CD8-positive, alpha-beta memory T cell (primary cell): ENCODE data around the gene UBE3B. TPM values are rescaled to one million over a fixed set of nuclear protein-coding genes. Genes with fewer than 3 reads are reported as not detected.
"Not testable (repeated sequence)": the region's sequence is repeated elsewhere in the genome, so short reads cannot be mapped to it uniquely, and the experiment has no call there.

Experiments
- CTCF ChIA-PET: fragments of 350-600 bp; sonication (Branson Sonifier 250); formaldehyde crosslinking; loops from one replicate; lab custom pipeline; 2021; ENCODE audit warnings: antibody characterized with exemption; lab: Charles Lee
- POLR2A ChIA-PET: fragments of 350-600 bp; sonication (Branson Sonifier 250); formaldehyde crosslinking; loops from one replicate; lab custom pipeline; 2021; ENCODE audit warnings: antibody characterized with exemption; lab: Charles Lee
- DNase-seq, 5 donors: peaks; one replicate each; pipeline versions ENCODE4 v3.0.0 to v3.0.0-alpha.2; 2020 to 2022; ENCODE audit warnings: mixed read lengths in 1 of 5
- H3K27ac ChIP-seq: one replicate; pipeline ENCODE4 v1.7.0; 2013; ENCODE audit warnings: low read depth, mild to moderate bottlenecking, low read length, moderate library complexity
- H3K27me3 ChIP-seq: 2 replicates; pipeline ENCODE4 v1.7.0; 2013; ENCODE audit warnings: low read length, mild to moderate bottlenecking; ENCODE audit not compliant: insufficient read depth, poor library complexity, severe bottlenecking
- H3K36me3 ChIP-seq: 2 replicates; pipeline ENCODE4 v1.7.0; 2013; ENCODE audit warnings: mild to moderate bottlenecking, low read length, moderate library complexity; ENCODE audit not compliant: insufficient read depth
- H3K4me1 ChIP-seq: 2 replicates; pipeline ENCODE4 v1.7.0; 2013; ENCODE audit warnings: mild to moderate bottlenecking, low read length, moderate library complexity; ENCODE audit not compliant: insufficient read depth
- H3K4me3 ChIP-seq: 2 replicates; pipeline ENCODE4 v1.7.0; 2013; ENCODE audit warnings: mild to moderate bottlenecking, low read length
- H3K9me3 ChIP-seq: 2 replicates; pipeline ENCODE4 v1.7.0; 2013; ENCODE audit warnings: mild to moderate bottlenecking, low read length
- H3K27ac Mint-ChIP-seq, 8 donors: one replicate each; pipeline ENCODE4 v1.8.0; 2020 to 2021; ENCODE audit warnings: mixed read lengths in 8 of 8, mild to moderate bottlenecking in 6 of 8, inconsistent platforms in 3 of 8, moderate library complexity in 3 of 8
- H3K27me3 Mint-ChIP-seq, 2 donors: one replicate each; pipeline ENCODE4 v1.8.0; 2020 to 2021; ENCODE audit warnings: mixed read lengths in 2 of 2, mild to moderate bottlenecking in 1 of 2, moderate library complexity in 1 of 2
- H3K36me3 Mint-ChIP-seq, 3 donors: one replicate each; pipeline ENCODE4 v1.8.0; 2020 to 2021; ENCODE audit warnings: mixed read lengths in 3 of 3, inconsistent platforms in 1 of 3, mild to moderate bottlenecking in 1 of 3
- H3K4me1 Mint-ChIP-seq, 3 donors: one replicate each; pipeline ENCODE4 v1.8.0; 2020 to 2021; ENCODE audit warnings: mixed read lengths in 3 of 3, inconsistent platforms in 1 of 3, mild to moderate bottlenecking in 1 of 3
- H3K4me3 Mint-ChIP-seq, 7 donors: one replicate each; pipeline ENCODE4 v1.8.0; 2020 to 2021; ENCODE audit warnings: mixed read lengths in 7 of 7, mild to moderate bottlenecking in 6 of 7, moderate library complexity in 4 of 7, inconsistent platforms in 2 of 7
- H3K9me3 Mint-ChIP-seq, 5 donors: one replicate each; pipeline ENCODE4 v1.8.0; 2020 to 2022; ENCODE audit warnings: mixed read lengths in 5 of 5, mild to moderate bottlenecking in 3 of 5, moderate library complexity in 2 of 5, inconsistent platforms in 1 of 5
- polyA plus RNA-seq: library from polyadenylated mRNA; unstranded; fragments of 300-500 nt; fragmentation: Illumina TruSeq; gene quantifications from one replicate; pipeline ENCODE4 v1.2.3, GENCODE V29; 2021
- total RNA-seq, 2 experiments: library from RNA; stranded (reverse); gene quantifications; one replicate each; pipeline ENCODE4 v1.2.3, GENCODE V29; 2021

UBE3B gene, protein sequence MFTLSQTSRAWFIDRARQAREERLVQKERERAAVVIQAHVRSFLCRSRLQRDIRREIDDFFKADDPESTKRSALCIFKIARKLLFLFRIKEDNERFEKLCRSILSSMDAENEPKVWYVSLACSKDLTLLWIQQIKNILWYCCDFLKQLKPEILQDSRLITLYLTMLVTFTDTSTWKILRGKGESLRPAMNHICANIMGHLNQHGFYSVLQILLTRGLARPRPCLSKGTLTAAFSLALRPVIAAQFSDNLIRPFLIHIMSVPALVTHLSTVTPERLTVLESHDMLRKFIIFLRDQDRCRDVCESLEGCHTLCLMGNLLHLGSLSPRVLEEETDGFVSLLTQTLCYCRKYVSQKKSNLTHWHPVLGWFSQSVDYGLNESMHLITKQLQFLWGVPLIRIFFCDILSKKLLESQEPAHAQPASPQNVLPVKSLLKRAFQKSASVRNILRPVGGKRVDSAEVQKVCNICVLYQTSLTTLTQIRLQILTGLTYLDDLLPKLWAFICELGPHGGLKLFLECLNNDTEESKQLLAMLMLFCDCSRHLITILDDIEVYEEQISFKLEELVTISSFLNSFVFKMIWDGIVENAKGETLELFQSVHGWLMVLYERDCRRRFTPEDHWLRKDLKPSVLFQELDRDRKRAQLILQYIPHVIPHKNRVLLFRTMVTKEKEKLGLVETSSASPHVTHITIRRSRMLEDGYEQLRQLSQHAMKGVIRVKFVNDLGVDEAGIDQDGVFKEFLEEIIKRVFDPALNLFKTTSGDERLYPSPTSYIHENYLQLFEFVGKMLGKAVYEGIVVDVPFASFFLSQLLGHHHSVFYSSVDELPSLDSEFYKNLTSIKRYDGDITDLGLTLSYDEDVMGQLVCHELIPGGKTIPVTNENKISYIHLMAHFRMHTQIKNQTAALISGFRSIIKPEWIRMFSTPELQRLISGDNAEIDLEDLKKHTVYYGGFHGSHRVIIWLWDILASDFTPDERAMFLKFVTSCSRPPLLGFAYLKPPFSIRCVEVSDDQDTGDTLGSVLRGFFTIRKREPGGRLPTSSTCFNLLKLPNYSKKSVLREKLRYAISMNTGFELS
- total RNA-seq (10 to 100 TPM; 38.3 to 40.2 TPM), polyA plus RNA-seq (20.8 TPM)

DNA sequence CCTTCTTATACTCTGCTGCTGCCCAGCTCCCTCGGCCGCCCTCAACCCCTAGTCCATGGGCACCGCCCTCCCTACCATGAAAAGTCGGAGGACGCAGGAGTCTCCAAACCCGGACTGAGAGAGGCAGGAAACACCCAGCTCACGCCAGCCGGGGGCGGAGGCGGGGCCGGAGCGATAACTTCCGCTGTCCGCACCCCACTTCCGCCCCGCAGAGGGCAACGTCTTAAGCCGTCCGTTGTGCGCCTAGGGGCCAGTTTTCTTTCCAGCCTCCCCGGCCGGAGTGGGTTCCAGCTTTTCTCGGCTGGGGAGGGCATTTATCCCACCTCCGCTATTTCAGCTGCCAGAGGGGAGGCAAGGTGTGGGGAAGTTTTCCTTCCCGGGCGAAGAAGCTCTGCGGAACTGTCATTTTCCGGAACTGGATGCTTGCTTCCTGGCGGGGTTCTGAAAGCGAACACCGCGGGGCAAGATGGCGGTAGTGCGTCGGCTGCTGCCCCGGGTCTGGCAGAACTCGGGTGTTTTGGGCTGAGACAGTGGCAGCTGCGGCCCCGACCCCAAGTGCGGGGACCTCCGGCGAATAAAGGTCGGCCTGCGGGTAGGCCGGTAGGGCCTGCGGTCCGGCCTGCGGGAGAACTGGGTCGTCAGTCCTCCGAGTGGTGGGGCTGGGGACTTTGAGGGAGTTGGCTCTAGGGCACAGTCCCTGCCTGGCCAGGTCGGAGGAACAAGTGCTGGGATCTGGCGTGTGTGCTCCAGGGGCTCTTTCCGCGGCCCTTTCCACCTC is at the start of gene UBE3B, which contains the start of gene KCTD10:
Gene UBE3B, plus strand, starts transcription at position 450 of the 778 bp plus-strand sequence. CDS start 5,918 bp downstream, outside the sequence.
Gene KCTD10, minus strand, starts transcription at position 116 of the 778 bp plus-strand sequence. Its CDS starts 38 bp downstream, at position 78.
- peak; percentile 79 to 89 (median 86) for DNase-seq
- peaks cover 4% of the 10 kb centered on the region for H3K36me3 ChIP-seq
- H3K9me3 Mint-ChIP-seq: no peaks in the 10 kb centered on the region
- H3K4me3 Mint-ChIP-seq: peak within 1 kb of the TSS; percentile 93 to 99 (median 97)
- H3K9me3 ChIP-seq: no peaks in the 10 kb centered on the region
- H3K4me3 ChIP-seq: peak within 1 kb of the TSS; percentile 98
- POLR2A ChIA-PET: interaction anchor here (1.8 kb wide), 1 partner anchor 237 kb away, joined by 5 read pairs; the partner anchor contains the start of gene FAM222A
- H3K36me3 Mint-ChIP-seq: peaks cover 0 to 15% (median 0%) of the 10 kb centered on the region in 3 donors
- H3K27ac ChIP-seq: peak within 1 kb of the TSS; percentile 92
- H3K27me3 Mint-ChIP-seq: no peaks in the 10 kb centered on the region
- H3K27ac Mint-ChIP-seq: peak within 1 kb of the TSS; percentile 95 to 99 (median 98)
- CTCF ChIA-PET: interaction anchor here (1.6 kb wide), 1 partner anchor 44 kb away, joined by 5 read pairs; no protein-coding TSS in a partner anchor
- H3K4me1 Mint-ChIP-seq: peaks cover 46 to 70% (median 51%) of the 10 kb centered on the region in 3 donors
- no peaks in the 10 kb centered on the region for H3K27me3 ChIP-seq
- peaks cover 30% of the 10 kb centered on the region for H3K4me1 ChIP-seq

DNA sequence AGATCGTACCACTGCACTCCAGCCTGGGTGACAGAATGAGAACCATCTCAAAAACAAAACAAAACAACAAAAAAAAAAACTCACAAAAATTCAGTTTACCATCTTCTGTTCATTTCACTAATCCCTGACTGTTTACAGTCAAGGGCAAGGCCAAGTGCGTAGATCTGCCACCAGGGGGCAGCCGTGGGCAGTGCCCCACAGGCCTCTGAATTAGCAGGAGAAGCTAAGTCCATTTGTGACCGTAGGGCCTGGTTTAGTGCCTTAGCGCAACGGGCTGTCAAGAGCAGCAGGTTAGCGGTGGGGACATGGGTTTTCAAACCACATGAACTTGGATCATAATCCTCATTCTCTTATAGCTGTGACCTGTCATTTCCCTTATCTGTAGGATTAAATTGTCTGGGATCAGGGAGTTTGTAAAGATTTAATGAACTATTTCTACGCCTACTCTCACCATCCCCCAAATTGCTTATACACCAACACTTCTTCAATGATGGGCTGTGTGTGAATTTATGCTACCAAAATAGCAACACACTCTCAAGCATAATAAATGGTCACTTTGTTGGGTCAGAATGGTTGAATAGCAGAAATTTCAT is 49.3 kb upstream of the UBE3B start:
- Mint-ChIP-seq H3K9me3 (no peaks in the 10 kb centered on the region), H3K4me1 (peaks cover 5 to 6% (median 6%) of the 10 kb centered on the region in 3 donors), H3K36me3 (no peaks in the 10 kb centered on the region), H3K4me3 (no peak overlapping the region), H3K27ac (no peak overlapping the region), H3K27me3 (peaks cover 19 to 34% of the 10 kb centered on the region in 2 donors)
- DNase-seq: peak; percentile 51 to 79 (median 63)
- H3K9me3 ChIP-seq: no peaks in the 10 kb centered on the region
- no peaks in the 10 kb centered on the region for H3K4me1 ChIP-seq
- H3K27ac ChIP-seq: no peak overlapping the region
- no peak overlapping the region for H3K4me3 ChIP-seq
- no peaks in the 10 kb centered on the region for H3K27me3 ChIP-seq
- H3K36me3 ChIP-seq: no peaks in the 10 kb centered on the region
- ChIA-PET CTCF (interaction anchor here (0.5 to 1.9 kb wide), 15 partner anchors 11 to 535 kb away, joined by 3 to 13 read pairs (median 3); no protein-coding TSS in a partner anchor), POLR2A (no interaction called here)

GRCh38 chr12:109428804-109429203 is 48.6 kb upstream of the UBE3B start:
- CTCF ChIA-PET: interaction anchor here (0.7 to 1.9 kb wide), 9 partner anchors 13 to 534 kb away, joined by 3 to 13 read pairs (median 3); no protein-coding TSS in a partner anchor

DNA sequence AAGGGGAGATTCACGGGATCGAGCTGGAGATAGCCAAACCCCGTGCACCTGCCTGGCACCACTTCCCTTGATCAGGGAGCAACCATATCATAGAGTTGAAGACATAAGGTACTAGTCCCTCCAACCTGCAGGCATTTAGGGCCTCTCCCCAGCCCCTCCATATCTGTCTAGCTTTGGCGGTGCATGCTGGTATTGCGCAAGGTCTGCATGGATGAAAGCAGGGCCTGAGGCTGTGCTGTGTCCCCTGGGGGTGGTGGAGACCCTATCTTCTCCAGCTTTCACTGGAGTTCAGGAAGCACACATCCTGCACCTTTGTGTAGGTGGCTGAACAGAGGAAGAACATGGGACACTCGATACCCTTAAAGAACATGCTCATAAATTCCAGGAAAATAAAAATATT is 47.2 kb upstream of the UBE3B start:
- Histone ChIP-seq H3K27me3 (no peaks in the 10 kb centered on the region), H3K36me3 (no peaks in the 10 kb centered on the region), H3K4me3 (no peak overlapping the region), H3K4me1 (no peaks in the 10 kb centered on the region), H3K9me3 (no peaks in the 10 kb centered on the region), H3K27ac (no peak overlapping the region)
- no peak overlapping the region for H3K4me3 Mint-ChIP-seq
- peaks cover 6 to 12% (median 11%) of the 10 kb centered on the region in 3 donors for H3K4me1 Mint-ChIP-seq
- DNase-seq: no peak
- H3K36me3 Mint-ChIP-seq: no peaks in the 10 kb centered on the region
- no peak overlapping the region for H3K27ac Mint-ChIP-seq
- CTCF ChIA-PET: interaction anchor here (0.9 to 1.6 kb wide), 3 partner anchors 9 to 42 kb away, joined by 3 to 4 read pairs (median 3); no protein-coding TSS in a partner anchor
- peaks cover 10 to 15% of the 10 kb centered on the region in 2 donors for H3K27me3 Mint-ChIP-seq
- H3K9me3 Mint-ChIP-seq: no peaks in the 10 kb centered on the region
- POLR2A ChIA-PET: no interaction called here

More at GRCh38 chr12:109428804-109429203, 48.6 kb upstream of the UBE3B start:
- Mint-ChIP-seq H3K4me1 (peaks cover 6 to 12% (median 11%) of the 10 kb centered on the region in 3 donors), H3K27me3 (peaks cover 15 to 28% of the 10 kb centered on the region in 2 donors)
- H3K36me3 Mint-ChIP-seq, H3K9me3 Mint-ChIP-seq, H3K27ac Mint-ChIP-seq, H3K4me3 Mint-ChIP-seq, H3K4me3 ChIP-seq, POLR2A ChIA-PET, H3K27ac ChIP-seq, H3K36me3 ChIP-seq, DNase-seq, H3K9me3 ChIP-seq, H3K27me3 ChIP-seq, H3K4me1 ChIP-seq: not testable (repeated sequence)

DNA sequence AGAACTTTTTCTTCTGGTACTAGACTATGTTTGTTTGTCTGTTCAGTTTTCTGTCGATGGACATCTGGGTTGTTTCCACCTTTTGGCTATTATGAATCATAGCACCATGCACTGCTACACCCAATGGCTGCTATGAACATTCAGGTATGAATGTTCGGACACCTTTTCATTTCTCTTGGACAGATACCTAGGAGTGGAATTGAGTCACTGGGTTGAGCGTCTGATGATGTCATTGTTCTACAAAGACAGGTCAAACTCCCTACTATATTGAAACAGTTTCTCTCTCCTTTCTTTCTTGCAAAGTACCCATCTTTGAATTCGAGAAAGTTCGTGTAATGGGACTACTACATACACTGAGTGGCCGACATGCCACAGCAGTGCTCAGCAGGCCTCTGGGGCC is 45.0 kb upstream of the UBE3B start:
- no peaks in the 10 kb centered on the region for H3K9me3 ChIP-seq
- ChIA-PET POLR2A (no interaction called here), CTCF (interaction anchor here (0.6 to 2.0 kb wide), 9 partner anchors 11 to 413 kb away, joined by 3 to 13 read pairs (median 4); partner anchors contain the start of genes MMAB and MVK)
- Mint-ChIP-seq H3K27ac (peak overlapping the region in 2 of 8 donors; percentile 42 to 71), H3K36me3 (no peaks in the 10 kb centered on the region), H3K4me1 (peaks cover 6 to 12% (median 11%) of the 10 kb centered on the region in 3 donors), H3K9me3 (no peaks in the 10 kb centered on the region), H3K27me3 (peaks cover 0 to 2% of the 10 kb centered on the region in 2 donors), H3K4me3 (peak overlapping the region in 4 of 7 donors; percentile 49 to 63 (median 56))
- H3K27me3 ChIP-seq: no peaks in the 10 kb centered on the region
- H3K4me3 ChIP-seq: no peak overlapping the region
- DNase-seq: no peak
- H3K4me1 ChIP-seq: no peaks in the 10 kb centered on the region
- H3K27ac ChIP-seq: no peak overlapping the region
- no peaks in the 10 kb centered on the region for H3K36me3 ChIP-seq

- Histone ChIP-seq H3K36me3 (no peaks in the 10 kb centered on the region), H3K4me3 (peak overlapping the region; percentile 30), H3K27me3 (no peaks in the 10 kb centered on the region), H3K9me3 (no peaks in the 10 kb centered on the region), H3K4me1 (no peaks in the 10 kb centered on the region), H3K27ac (no peak overlapping the region)
- Mint-ChIP-seq H3K9me3 (no peaks in the 10 kb centered on the region), H3K4me3 (peak overlapping the region in 5 of 7 donors; percentile 49 to 63 (median 54)), H3K27ac (peak overlapping the region in 7 of 8 donors; percentile 42 to 87 (median 71)), H3K36me3 (no peaks in the 10 kb centered on the region), H3K4me1 (peaks cover 6 to 12% (median 11%) of the 10 kb centered on the region in 3 donors), H3K27me3 (peaks cover 0 to 2% of the 10 kb centered on the region in 2 donors)
- peak; percentile 52 to 82 (median 58) for DNase-seq
- ChIA-PET POLR2A (interaction anchor here (0.5 kb wide), 1 partner anchor 10 kb away, joined by 8 read pairs; no protein-coding TSS in a partner anchor), CTCF (interaction anchor here (0.6 to 2.0 kb wide), 13 partner anchors 9 to 412 kb away, joined by 3 to 13 read pairs (median 3); partner anchors contain the start of genes KCTD10, MMAB, MVK and UBE3B)
Measured at GRCh38 chr12:109432842-109433304, 44.6 kb upstream of the UBE3B start.
